Endothelial cell of umbilical vein (primary cell): ENCODE data around the gene TMEM178A. TPM values are rescaled to one million over a fixed set of nuclear protein-coding genes. Genes with fewer than 3 reads are reported as not detected.

Experiments used
- BruUV-seq: library from RNA; stranded (reverse); fragments of 400-500 nt; replicated peaks from 2 replicates; lab custom pipeline; 2021; lab: Mats Ljungman, UMichigan
- CTCF ChIA-PET: fragments of 300-600, 350-600 bp; sonication (Branson Sonifier 250); formaldehyde crosslinking; loops from one replicate; lab custom pipeline; 2021; ENCODE audit warnings: antibody characterized with exemption, inconsistent platforms; lab: Charles Lee
- POLR2A ChIA-PET: fragments of 300-600, 350-600 bp; sonication (Branson Sonifier 250); formaldehyde crosslinking; loops from one replicate; lab custom pipeline; 2021; ENCODE audit warnings: antibody characterized with exemption, inconsistent platforms; lab: Charles Lee
- DNase-seq: peaks from one replicate; pipeline ENCODE4 v3.0.0-alpha.2; 2011; ENCODE audit warnings: low read depth, low spot score
- FAIRE-seq: peaks from 2 replicates; lab custom pipeline; 2011; peaks lifted over from hg19 to GRCh38; lab: Jason Lieb, UNC
- H2AFZ ChIP-seq: 2 replicates; pipeline ENCODE4 v1.6.0; 2012; ENCODE audit warnings: low read depth, low read length, control low read depth, inconsistent platforms
- H3K27ac ChIP-seq: 2 replicates; pipeline ENCODE4 v1.5.1; 2011; ENCODE audit warnings: low read depth, mild to moderate bottlenecking, control low read depth, low read length, moderate library complexity; ENCODE audit not compliant: insufficient read depth
- H3K27me3 ChIP-seq, 2 experiments: 2 replicates each; pipeline versions ENCODE4 v1.6.0 to v1.6.1; 2011; ENCODE audit warnings: low read length in 2 of 2, mixed read lengths in 1 of 2; ENCODE audit not compliant: control insufficient read depth in 2 of 2, insufficient read depth in 2 of 2
- H3K36me3 ChIP-seq, 2 experiments: 2 replicates in 1 of 2; 3 replicates in 1 of 2; pipeline ENCODE4 v1.5.1; 2011; ENCODE audit warnings: low read length in 2 of 2, mild to moderate bottlenecking in 1 of 2, moderate library complexity in 1 of 2; ENCODE audit not compliant: control insufficient read depth in 2 of 2, insufficient read depth in 2 of 2; ENCODE audit errors: extremely low read depth in 1 of 2
- H3K4me1 ChIP-seq: 3 replicates; pipeline ENCODE4 v1.5.1; 2011; ENCODE audit warnings: mild to moderate bottlenecking, low read length; ENCODE audit not compliant: control insufficient read depth, insufficient read depth; ENCODE audit errors: extremely low read depth
- H3K4me2 ChIP-seq: 2 replicates; pipeline ENCODE4 v1.6.1; 2011; ENCODE audit warnings: low read length, control low read depth, mixed read lengths; ENCODE audit not compliant: insufficient read depth
- H3K4me3 ChIP-seq, 3 experiments: fragments of 200-600 bp in 1 of 3; sonication (generic), shearing (Covaris generic) in 1 of 3; replicated peaks in 1 of 3; 2 replicates each; pipeline ENCODE4 v1.5.1; 2011 to 2016; ENCODE audit warnings: control low read depth in 3 of 3, low read length in 3 of 3, mild to moderate bottlenecking in 2 of 3, inconsistent platforms in 1 of 3, low read depth in 1 of 3, moderate library complexity in 1 of 3; ENCODE audit not compliant: insufficient read depth in 1 of 3
- H3K79me2 ChIP-seq: 2 replicates; pipeline ENCODE4 v1.6.0; 2012; ENCODE audit warnings: low read length, inconsistent platforms; ENCODE audit not compliant: control insufficient read depth, insufficient read depth
- H3K9ac ChIP-seq: replicated peaks from 2 replicates; pipeline ENCODE3; 2011; ENCODE audit warnings: low read length, control low read depth; ENCODE audit not compliant: insufficient read depth; ENCODE audit errors: extremely low read depth
- H3K9me1 ChIP-seq: replicated peaks from 3 replicates; pipeline ENCODE4 v1.6.0; 2011; ENCODE audit warnings: mild to moderate bottlenecking, low read length; ENCODE audit not compliant: control insufficient read depth, insufficient read depth; ENCODE audit errors: extremely low read depth
- H3K9me3 ChIP-seq: replicated peaks from 2 replicates; pipeline ENCODE4 v1.5.1; 2012; ENCODE audit warnings: low read length, inconsistent platforms; ENCODE audit not compliant: control insufficient read depth, insufficient read depth
- H4K20me1 ChIP-seq: replicated peaks from 2 replicates; pipeline ENCODE3; 2011; ENCODE audit warnings: mild to moderate bottlenecking, low read length; ENCODE audit not compliant: control insufficient read depth, insufficient read depth; ENCODE audit errors: extremely low read depth
- FOS ChIP-seq: IDR thresholded peaks from 2 replicates; pipeline ENCODE4 v1.6.1; 2011; ENCODE audit warnings: mild to moderate bottlenecking, low read length, moderate library complexity, borderline replicate concordance; ENCODE audit not compliant: insufficient read depth
- JUN ChIP-seq: IDR thresholded peaks from 2 replicates; pipeline ENCODE4 v1.6.1; 2011; ENCODE audit warnings: borderline replicate concordance, low read depth; ENCODE audit not compliant: insufficient read length, insufficient read depth
- MYC ChIP-seq: IDR thresholded peaks from one replicate; pipeline ENCODE4 v1.6.1; 2011; ENCODE audit warnings: mild to moderate bottlenecking, low read depth, low read length
- POLR2A ChIP-seq: IDR thresholded peaks from 2 replicates; pipeline ENCODE4 v1.6.1; 2012; ENCODE audit warnings: low read depth, mild to moderate bottlenecking, control low read depth, low read length
- dilution Hi-C: fragments of 300-500 bp; cut with MboI; formaldehyde crosslinking; loops from one replicate; pipeline ENCODE4 v1.15.0; 2019; ENCODE audit warnings: low sequenced_read_pairs; ENCODE audit not compliant: extremely low pct_ligation_motif_present
- intact Hi-C: fragments of 100-400 bp; cut with micrococcal nuclease; formaldehyde crosslinking; loops from one replicate; pipeline ENCODE4 v1.10.0; 2022
- polyA plus RNA-seq, 4 experiments: library from polyadenylated mRNA; depleted of rRNA in 3 of 4; stranded (reverse) in 3 of 4; unstranded in 1 of 4; fragments of >200 nt; gene quantifications; 2 replicates each; pipeline versions ENCODE4 v1.2.1 to v1.2.3, GENCODE V29; 2011 to 2012; ENCODE audit warnings: missing spikeins in 1 of 4
- total RNA-seq: library from RNA; stranded (reverse); gene quantifications from 2 replicates; pipeline ENCODE4 v1.2.3, GENCODE V29; 2021

Gene TMEM178A
- total and polyA plus RNA-seq, 2 donors (not counting 3 experiments of a cell fraction or from before 2014, with no cell fraction given): 1.5 to 2.8 TPM

DNA sequence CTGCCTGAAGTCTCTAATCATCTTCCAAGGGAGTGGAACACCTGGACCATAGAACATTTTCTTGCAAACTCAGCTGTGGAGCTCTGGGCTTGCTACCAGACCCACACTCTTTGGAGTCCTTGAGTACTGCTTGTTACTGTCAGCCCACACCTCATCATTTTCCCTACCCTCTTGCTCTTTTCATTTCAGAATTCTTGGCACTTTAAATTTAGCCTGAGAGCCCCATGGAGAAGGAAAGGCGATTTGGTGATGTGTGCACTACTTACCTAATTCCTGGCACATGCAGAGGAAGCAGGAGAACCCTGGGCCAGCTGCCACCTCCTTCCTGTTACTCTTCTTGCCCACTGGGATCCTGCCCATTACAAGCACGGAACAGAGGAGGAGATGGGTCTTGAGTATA is 31.7 kb downstream of the TMEM178A start:
- no TSS peak for BruUV-seq
- Histone ChIP-seq H2AFZ (no peak overlapping the region), H4K20me1 (no peaks in the 10 kb centered on the region), H3K79me2 (no peaks in the 10 kb centered on the region), H3K9me3 (no peaks in the 10 kb centered on the region), H3K9me1 (no peaks in the 10 kb centered on the region), H3K4me2 (no peak overlapping the region), H3K4me3 (no peak overlapping the region), H3K27me3 (no peaks in the 10 kb centered on the region), H3K36me3 (no peaks in the 10 kb centered on the region), H3K4me1 (peaks cover 18% of the 10 kb centered on the region), H3K9ac (no peak overlapping the region), H3K27ac (no peak overlapping the region)
- TF ChIP-seq FOS (no peak), MYC (no peak)
- no peak for FAIRE-seq
- POLR2A ChIA-PET: interaction anchor here (1.1 to 1.2 kb wide), 2 partner anchors 181 to 321 kb away, joined by 3 to 4 read pairs; no protein-coding TSS in a partner anchor
- dilution Hi-C loops: no loop called here
- CTCF ChIA-PET: interaction anchor here (0.6 to 5.2 kb wide), 25 partner anchors 13 to 573 kb away, joined by 3 to 116 read pairs (median 5); partner anchors contain the start of gene MAP4K3
- intact Hi-C loops: loop anchor here (1.0 kb wide), 3 partner anchors 33 to 318 kb away; no protein-coding TSS in a partner anchor
- DNase-seq: peak; percentile 10

DNA sequence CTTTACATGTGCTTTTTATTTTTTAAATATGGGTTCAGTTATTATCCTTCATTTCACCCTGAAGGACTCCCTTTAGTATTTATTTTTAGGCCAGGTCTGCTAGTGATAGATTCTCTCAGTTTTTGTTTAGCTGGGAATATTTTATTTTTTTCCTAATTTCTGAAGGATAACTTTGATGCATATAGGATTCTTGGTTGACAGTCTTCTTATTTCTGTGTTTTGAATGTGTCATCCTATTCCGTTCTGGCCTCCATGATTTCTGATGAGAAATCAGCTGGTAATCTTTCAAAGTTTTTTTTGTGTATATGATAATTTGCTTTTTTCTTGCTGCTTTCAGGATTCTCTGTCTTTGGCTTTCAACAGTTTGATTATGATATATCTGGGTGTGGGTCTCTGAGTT is 35.4 kb downstream of the TMEM178A start:
- TF ChIP-seq JUN: no peak
- no peak for TF ChIP-seq POLR2A

More for the DNA sequence above, 35.4 kb downstream of the TMEM178A start:
- ChIA-PET POLR2A (no interaction called here), CTCF (no interaction called here)
- DNase-seq (no peak), FAIRE-seq (no peak)
- Histone ChIP-seq H3K9ac (no peak overlapping the region), H3K9me3 (no peaks in the 10 kb centered on the region), H3K27ac (no peak overlapping the region), H3K4me3 (no peak overlapping the region), H3K79me2 (no peaks in the 10 kb centered on the region), H3K36me3 (no peaks in the 10 kb centered on the region), H3K9me1 (no peaks in the 10 kb centered on the region), H4K20me1 (no peaks in the 10 kb centered on the region), H3K4me1 (peaks cover 14% of the 10 kb centered on the region), H3K27me3 (peaks cover 4 to 11% of the 10 kb centered on the region in 2 experiments), H2AFZ (no peak overlapping the region), H3K4me2 (no peak overlapping the region)
- dilution Hi-C loops: no loop called here
- BruUV-seq: no TSS peak
- intact Hi-C loops: no loop called here
